K562 (cell line): ENCODE data around the gene SLC9A7.

Experiments used
- FOXK2 ChIP-seq, 2 experiments: fragments of 450-650 bp; IDR thresholded peaks in 1 of 2; conservative IDR thresholded peaks in 1 of 2; 2 replicates each; pipeline ENCODE4 v1.6.1; 2016; ENCODE audit warnings: low read depth in 2 of 2, mild to moderate bottlenecking in 1 of 2
- KAT7 ChIP-seq: sonication (generic); formaldehyde crosslinking; IDR thresholded peaks from 2 replicates; pipeline ENCODE4 v1.8.0; 2022; ENCODE audit warnings: missing genetic modification reagents, mild to moderate bottlenecking, borderline replicate concordance
- MAX ChIP-seq: sonication (generic); formaldehyde crosslinking; IDR thresholded peaks from 2 replicates; pipeline ENCODE4 v1.9.0; 2022; ENCODE audit warnings: mild to moderate bottlenecking, missing genetic modification reagents
- POLR2AphosphoS5 ChIP-seq: IDR thresholded peaks from 2 replicates; pipeline ENCODE4 v1.6.1; 2011; ENCODE audit warnings: mild to moderate bottlenecking, low read depth, low read length, moderate library complexity; ENCODE audit not compliant: control insufficient read depth, insufficient read depth
- RBM34 ChIP-seq: fragments of 200-400 bp; formaldehyde crosslinking; IDR thresholded peaks from 2 replicates; pipeline ENCODE4 v1.6.1; 2018; ENCODE audit warnings: low read length, borderline replicate concordance; ENCODE audit not compliant: insufficient read depth
- SIN3B ChIP-seq: fragments of 450-650 bp; IDR thresholded peaks from 2 replicates; pipeline ENCODE4 v1.6.1; 2017; ENCODE audit warnings: low read depth, mild to moderate bottlenecking, moderate library complexity
- SMAD3 ChIP-seq: fragments of 450-650 bp; formaldehyde crosslinking; conservative IDR thresholded peaks from 2 replicates; pipeline ENCODE4 v1.4.0; 2020; ENCODE audit warnings: mild to moderate bottlenecking
- TARDBP ChIP-seq: fragments of 450-650 bp; IDR thresholded peaks from 2 replicates; pipeline ENCODE4 v1.6.1; 2016
- ZNF224 ChIP-seq: sonication (generic); formaldehyde crosslinking; IDR thresholded peaks from 2 replicates; pipeline ENCODE4 v1.8.0; 2022; ENCODE audit warnings: mild to moderate bottlenecking, missing genetic modification reagents
- TF ChIP-seq, protein P1 (sequence below), 3 experiments: IDR thresholded peaks in 2 of 3; conservative IDR thresholded peaks in 1 of 3; 2 replicates each; pipeline ENCODE4 v1.5.1; 2011 to 2012; ENCODE audit warnings: low read length in 3 of 3, mild to moderate bottlenecking in 3 of 3, control low read depth in 2 of 3, improper control_type of control experiment in 1 of 3, inconsistent platforms in 1 of 3, low read depth in 1 of 3, mixed read lengths in 1 of 3, moderate library complexity in 1 of 3; ENCODE audit not compliant: insufficient read depth in 2 of 3
- TF ChIP-seq, protein P2 (sequence below): fragments of 250-450 bp; sonication (Bioruptor Pico); IDR thresholded peaks from 2 replicates; pipeline ENCODE4 v1.8.0; 2022; ENCODE audit warnings: moderate library complexity, mild to moderate bottlenecking, inconsistent platforms

DNA sequence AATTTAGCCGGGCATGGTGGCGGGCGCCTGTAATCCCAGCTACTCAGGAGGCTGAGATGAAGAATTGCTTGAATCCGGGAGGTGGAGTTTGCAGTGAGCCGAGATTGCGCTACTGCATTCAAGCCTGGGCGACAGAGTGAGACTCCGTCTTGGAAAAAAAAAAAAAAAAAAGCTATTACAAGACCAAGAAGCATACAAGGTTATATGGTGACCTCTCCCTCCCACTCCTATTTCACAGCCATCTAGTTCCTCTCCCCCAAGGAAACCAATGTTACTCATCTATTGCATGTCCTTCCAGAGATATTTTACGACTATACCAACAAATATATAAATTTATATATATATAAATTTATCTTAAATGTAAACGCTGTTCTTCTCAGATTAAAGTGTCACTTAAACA lies 3.2 kb downstream of the SLC9A7 start:
- TF ChIP-seq TARDBP, result no peak
- no peak for TF ChIP-seq FOXK2 (conservative IDR thresholded peaks at IDR 0.05 in 1 of 2, IDR thresholded peaks at IDR 0.05 in 1 of 2; ENCODE audit: low read depth in 2 of 2)
- no peak for TF ChIP-seq SMAD3 (CRISPR knock-in tag)
- no peak for TF ChIP-seq POLR2AphosphoS5
- no peak for TF ChIP-seq MAX (CRISPR knock-in tag)
- no peak for TF ChIP-seq KAT7 (CRISPR knock-in tag)
- TF ChIP-seq, protein P1, sequence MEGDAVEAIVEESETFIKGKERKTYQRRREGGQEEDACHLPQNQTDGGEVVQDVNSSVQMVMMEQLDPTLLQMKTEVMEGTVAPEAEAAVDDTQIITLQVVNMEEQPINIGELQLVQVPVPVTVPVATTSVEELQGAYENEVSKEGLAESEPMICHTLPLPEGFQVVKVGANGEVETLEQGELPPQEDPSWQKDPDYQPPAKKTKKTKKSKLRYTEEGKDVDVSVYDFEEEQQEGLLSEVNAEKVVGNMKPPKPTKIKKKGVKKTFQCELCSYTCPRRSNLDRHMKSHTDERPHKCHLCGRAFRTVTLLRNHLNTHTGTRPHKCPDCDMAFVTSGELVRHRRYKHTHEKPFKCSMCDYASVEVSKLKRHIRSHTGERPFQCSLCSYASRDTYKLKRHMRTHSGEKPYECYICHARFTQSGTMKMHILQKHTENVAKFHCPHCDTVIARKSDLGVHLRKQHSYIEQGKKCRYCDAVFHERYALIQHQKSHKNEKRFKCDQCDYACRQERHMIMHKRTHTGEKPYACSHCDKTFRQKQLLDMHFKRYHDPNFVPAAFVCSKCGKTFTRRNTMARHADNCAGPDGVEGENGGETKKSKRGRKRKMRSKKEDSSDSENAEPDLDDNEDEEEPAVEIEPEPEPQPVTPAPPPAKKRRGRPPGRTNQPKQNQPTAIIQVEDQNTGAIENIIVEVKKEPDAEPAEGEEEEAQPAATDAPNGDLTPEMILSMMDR (IDR thresholded peaks at IDR 0.05 in 2 of 3, conservative IDR thresholded peaks at IDR 0.05 in 1 of 3; ENCODE audit: insufficient read depth in 2 of 3, low read depth in 1 of 3, low read length in 3 of 3), result no peak
- TF ChIP-seq SIN3B, result no peak
- TF ChIP-seq ZNF224 (CRISPR knock-in tag), result no peak
- TF ChIP-seq RBM34, result no peak
- TF ChIP-seq, protein P2, sequence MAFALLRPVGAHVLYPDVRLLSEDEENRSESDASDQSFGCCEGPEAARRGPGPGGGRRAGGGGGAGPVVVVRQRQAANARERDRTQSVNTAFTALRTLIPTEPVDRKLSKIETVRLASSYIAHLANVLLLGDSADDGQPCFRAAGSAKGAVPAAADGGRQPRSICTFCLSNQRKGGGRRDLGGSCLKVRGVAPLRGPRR (CRISPR knock-in tag), result no peak
